ENCODE results near the gene CLASP1.
"Not testable (repeated sequence)": the region's sequence is repeated elsewhere in the genome, so short reads cannot be mapped to it uniquely, and the experiment has no call there.

Gene CLASP1

DNA sequence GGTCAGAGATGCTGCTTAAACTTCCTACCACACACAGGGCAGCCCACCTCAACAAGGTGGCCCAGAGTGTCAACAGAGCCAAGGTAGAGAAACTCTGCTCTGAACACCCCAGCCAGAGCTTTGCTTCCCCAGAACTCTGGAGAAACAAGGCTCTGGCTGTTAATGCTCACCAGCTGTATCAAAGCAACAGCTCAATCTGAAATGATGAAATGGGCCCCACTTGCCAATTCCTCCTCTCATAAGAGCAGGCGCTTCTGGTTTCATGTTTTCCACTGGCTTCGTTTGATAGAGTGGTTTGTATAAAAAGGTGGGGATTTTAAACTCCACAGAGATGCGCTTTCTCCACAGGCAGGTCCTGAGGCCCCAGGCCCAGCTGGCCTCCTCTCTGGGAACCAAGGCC, 303.4 kb downstream of the CLASP1 start:
- no peak for DNase-seq (ENCODE audit: low read depth in 1 of 2, low spot score in 1 of 2)
- TF ChIP-seq, protein P1, sequence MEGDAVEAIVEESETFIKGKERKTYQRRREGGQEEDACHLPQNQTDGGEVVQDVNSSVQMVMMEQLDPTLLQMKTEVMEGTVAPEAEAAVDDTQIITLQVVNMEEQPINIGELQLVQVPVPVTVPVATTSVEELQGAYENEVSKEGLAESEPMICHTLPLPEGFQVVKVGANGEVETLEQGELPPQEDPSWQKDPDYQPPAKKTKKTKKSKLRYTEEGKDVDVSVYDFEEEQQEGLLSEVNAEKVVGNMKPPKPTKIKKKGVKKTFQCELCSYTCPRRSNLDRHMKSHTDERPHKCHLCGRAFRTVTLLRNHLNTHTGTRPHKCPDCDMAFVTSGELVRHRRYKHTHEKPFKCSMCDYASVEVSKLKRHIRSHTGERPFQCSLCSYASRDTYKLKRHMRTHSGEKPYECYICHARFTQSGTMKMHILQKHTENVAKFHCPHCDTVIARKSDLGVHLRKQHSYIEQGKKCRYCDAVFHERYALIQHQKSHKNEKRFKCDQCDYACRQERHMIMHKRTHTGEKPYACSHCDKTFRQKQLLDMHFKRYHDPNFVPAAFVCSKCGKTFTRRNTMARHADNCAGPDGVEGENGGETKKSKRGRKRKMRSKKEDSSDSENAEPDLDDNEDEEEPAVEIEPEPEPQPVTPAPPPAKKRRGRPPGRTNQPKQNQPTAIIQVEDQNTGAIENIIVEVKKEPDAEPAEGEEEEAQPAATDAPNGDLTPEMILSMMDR (IDR thresholded peaks at IDR 0.05; ENCODE audit: insufficient read depth, low read length): no peak
- TF ChIP-seq POLR2AphosphoS5 (IDR thresholded peaks at IDR 0.05; ENCODE audit: low read depth): no peak
- no peak for TF ChIP-seq GABPA (IDR thresholded peaks at IDR 0.05; ENCODE audit: low read depth)
- no peak for TF ChIP-seq SPI1 (IDR thresholded peaks at IDR 0.05; ENCODE audit: borderline replicate concordance, low read depth)
- TF ChIP-seq, protein P2, sequence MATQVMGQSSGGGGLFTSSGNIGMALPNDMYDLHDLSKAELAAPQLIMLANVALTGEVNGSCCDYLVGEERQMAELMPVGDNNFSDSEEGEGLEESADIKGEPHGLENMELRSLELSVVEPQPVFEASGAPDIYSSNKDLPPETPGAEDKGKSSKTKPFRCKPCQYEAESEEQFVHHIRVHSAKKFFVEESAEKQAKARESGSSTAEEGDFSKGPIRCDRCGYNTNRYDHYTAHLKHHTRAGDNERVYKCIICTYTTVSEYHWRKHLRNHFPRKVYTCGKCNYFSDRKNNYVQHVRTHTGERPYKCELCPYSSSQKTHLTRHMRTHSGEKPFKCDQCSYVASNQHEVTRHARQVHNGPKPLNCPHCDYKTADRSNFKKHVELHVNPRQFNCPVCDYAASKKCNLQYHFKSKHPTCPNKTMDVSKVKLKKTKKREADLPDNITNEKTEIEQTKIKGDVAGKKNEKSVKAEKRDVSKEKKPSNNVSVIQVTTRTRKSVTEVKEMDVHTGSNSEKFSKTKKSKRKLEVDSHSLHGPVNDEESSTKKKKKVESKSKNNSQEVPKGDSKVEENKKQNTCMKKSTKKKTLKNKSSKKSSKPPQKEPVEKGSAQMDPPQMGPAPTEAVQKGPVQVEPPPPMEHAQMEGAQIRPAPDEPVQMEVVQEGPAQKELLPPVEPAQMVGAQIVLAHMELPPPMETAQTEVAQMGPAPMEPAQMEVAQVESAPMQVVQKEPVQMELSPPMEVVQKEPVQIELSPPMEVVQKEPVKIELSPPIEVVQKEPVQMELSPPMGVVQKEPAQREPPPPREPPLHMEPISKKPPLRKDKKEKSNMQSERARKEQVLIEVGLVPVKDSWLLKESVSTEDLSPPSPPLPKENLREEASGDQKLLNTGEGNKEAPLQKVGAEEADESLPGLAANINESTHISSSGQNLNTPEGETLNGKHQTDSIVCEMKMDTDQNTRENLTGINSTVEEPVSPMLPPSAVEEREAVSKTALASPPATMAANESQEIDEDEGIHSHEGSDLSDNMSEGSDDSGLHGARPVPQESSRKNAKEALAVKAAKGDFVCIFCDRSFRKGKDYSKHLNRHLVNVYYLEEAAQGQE (IDR thresholded peaks at IDR 0.05; ENCODE audit: insufficient replicate concordance, low read depth): no peak
- no peak overlapping the region for H3K27ac ChIP-seq (replicated peaks)
- no peaks in the 10 kb centered on the region for H3K27me3 ChIP-seq (ENCODE audit: insufficient read depth, poor library complexity, severe bottlenecking)
- no peak overlapping the region for H3K4me3 ChIP-seq (replicated peaks; ENCODE audit: insufficient read depth, low read length)

DNA sequence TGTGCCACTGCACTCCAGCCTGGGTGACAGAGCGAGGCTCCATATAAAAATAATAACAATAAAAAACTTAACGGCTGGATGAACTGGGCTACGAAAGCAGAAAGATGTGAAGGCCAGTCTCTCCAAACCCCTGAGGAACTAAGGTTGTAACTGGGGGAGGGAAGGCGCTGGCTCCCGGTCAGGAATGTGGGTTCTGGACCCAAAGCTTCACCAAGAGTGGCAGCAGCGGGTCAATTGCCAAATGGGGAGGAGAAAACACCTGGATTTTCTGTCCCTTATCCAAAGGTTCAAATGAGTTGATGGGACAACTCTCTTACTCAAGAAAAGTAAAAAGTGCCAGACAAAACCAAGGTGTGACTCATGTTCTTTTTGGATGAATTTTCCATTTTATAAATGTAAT, 304.2 kb downstream of the CLASP1 start:
- H3K27me3 ChIP-seq (ENCODE audit: insufficient read depth, poor library complexity, severe bottlenecking): no peaks in the 10 kb centered on the region
- DNase-seq (ENCODE audit: low read depth in 1 of 2, low spot score in 1 of 2): no peak
- H3K27ac ChIP-seq (replicated peaks): no peak overlapping the region
- no peak overlapping the region for H3K4me3 ChIP-seq (replicated peaks; ENCODE audit: insufficient read depth, low read length)
- TF ChIP-seq, protein P2 (IDR thresholded peaks at IDR 0.05; ENCODE audit: insufficient replicate concordance, low read depth): no peak
- no peak for TF ChIP-seq GABPA (IDR thresholded peaks at IDR 0.05; ENCODE audit: low read depth)
- TF ChIP-seq, protein P1 (IDR thresholded peaks at IDR 0.05; ENCODE audit: insufficient read depth, low read length): no peak
- TF ChIP-seq SPI1 (IDR thresholded peaks at IDR 0.05; ENCODE audit: borderline replicate concordance, low read depth): no peak
- no peak for TF ChIP-seq POLR2AphosphoS5 (IDR thresholded peaks at IDR 0.05; ENCODE audit: low read depth)

DNA sequence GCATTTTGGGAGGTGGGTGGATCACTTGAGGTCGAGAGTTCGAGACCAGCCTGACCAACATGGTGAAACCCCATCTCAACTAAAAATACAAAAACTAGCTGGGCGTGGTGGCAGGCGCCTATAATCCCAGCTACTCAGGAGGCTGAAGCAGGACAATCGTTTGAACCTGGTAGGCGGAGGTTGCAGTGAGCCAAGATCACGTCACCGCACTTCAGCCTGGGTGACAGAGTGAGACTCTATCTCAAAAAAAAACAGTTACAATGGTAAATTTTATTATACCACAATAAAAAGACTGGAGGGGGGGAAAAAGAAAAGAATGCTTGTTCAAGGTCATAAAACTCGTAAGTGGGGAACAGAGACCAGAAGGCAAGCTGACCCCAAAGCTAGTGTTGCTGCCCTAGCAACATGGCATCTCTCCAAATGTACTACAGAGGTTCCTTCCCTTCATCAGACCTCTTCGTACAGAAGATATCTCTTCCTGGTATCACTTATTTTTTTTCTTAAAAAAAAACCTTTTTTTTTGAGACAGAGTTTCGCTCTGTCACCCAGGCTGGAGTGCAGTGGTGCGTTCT, 305.3 kb downstream of the CLASP1 start:
- not testable (repeated sequence) for H3K27ac ChIP-seq (replicated peaks); H3K4me3 ChIP-seq (replicated peaks; ENCODE audit: insufficient read depth, low read length); DNase-seq (ENCODE audit: low read depth in 1 of 2, low spot score in 1 of 2); H3K27me3 ChIP-seq (ENCODE audit: insufficient read depth, poor library complexity, severe bottlenecking)

DNA sequence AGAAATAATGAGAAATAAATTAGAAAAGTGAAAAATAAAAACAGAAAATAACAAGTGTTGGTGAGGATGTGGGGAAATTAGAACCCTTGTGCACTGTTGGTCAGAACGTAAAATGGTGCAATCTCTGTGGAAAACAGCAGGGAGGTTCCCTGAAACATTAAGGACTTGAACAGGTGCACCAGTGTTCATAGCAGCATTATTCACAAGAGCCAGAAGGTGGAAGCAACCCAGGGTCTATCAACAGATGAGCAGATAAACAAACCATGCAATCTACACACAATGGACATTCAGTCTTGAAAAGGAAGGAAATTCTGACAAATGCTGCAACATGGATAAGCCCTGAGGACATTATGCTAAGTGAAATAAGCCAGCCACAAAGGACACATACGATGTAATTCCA, 306.1 kb downstream of the CLASP1 start:
- H3K27ac ChIP-seq (replicated peaks): no peak overlapping the region
- TF ChIP-seq, protein P2 (IDR thresholded peaks at IDR 0.05; ENCODE audit: insufficient replicate concordance, low read depth): no peak
- no peak for TF ChIP-seq POLR2AphosphoS5 (IDR thresholded peaks at IDR 0.05; ENCODE audit: low read depth)
- TF ChIP-seq SPI1 (IDR thresholded peaks at IDR 0.05; ENCODE audit: borderline replicate concordance, low read depth): no peak
- TF ChIP-seq GABPA (IDR thresholded peaks at IDR 0.05; ENCODE audit: low read depth): no peak
- TF ChIP-seq, protein P1 (IDR thresholded peaks at IDR 0.05; ENCODE audit: insufficient read depth, low read length): no peak
- H3K4me3 ChIP-seq (replicated peaks; ENCODE audit: insufficient read depth, low read length): no peak overlapping the region
- no peaks in the 10 kb centered on the region for H3K27me3 ChIP-seq (ENCODE audit: insufficient read depth, poor library complexity, severe bottlenecking)
- no peak for DNase-seq (ENCODE audit: low read depth in 1 of 2, low spot score in 1 of 2)

Measured in HL-60 (cell line).